HepG2 (cell line): ENCODE measurements around the gene BTBD17. TPM values are rescaled to one million over a fixed set of nuclear protein-coding genes. Genes with fewer than 3 reads are reported as not detected.

Experiments used
- ATAC-seq: fragments of 200-7000 bp; cut with Tn5 transposase; 3 replicates; pipeline ENCODE4 v1.9.1; 2020; ENCODE audit warnings: mild to moderate bottlenecking, moderate library complexity
- BruUV-seq: library from RNA; stranded (reverse); fragments of 400-500 nt; replicated peaks from 2 replicates; lab custom pipeline; 2021; lab: Mats Ljungman, UMichigan
- CTCF ChIA-PET: fragments of 300-600 bp; formaldehyde crosslinking; extraction: SDS; loops from one replicate; lab custom pipeline; 2021; ENCODE audit warnings: low total read pairs, inconsistent platforms, low intra/inter-chr PET ratio; lab: Yijun Ruan, JAX
- POLR2A ChIA-PET: fragments of 350-600 bp; sonication (Branson Sonifier 250); formaldehyde crosslinking; loops from one replicate; lab custom pipeline; 2020; ENCODE audit warnings: antibody characterized with exemption, inconsistent platforms; lab: Yijun Ruan, JAX
- DNase-seq: peaks from one replicate; pipeline ENCODE4 v3.0.0-alpha.2; 2015; ENCODE audit warnings: low spot score
- FAIRE-seq: peaks from 3 replicates; lab custom pipeline; 2011; peaks lifted over from hg19 to GRCh38; lab: Jason Lieb, UNC
- H2AFZ ChIP-seq: one replicate; pipeline ENCODE4 v1.6.1; 2011; ENCODE audit warnings: low read length, inconsistent platforms
- H3K27ac ChIP-seq: fragments of 300-600 bp; 3 replicates; pipeline ENCODE4 v1.8.0; 2011; ENCODE audit warnings: mixed run types, mild to moderate bottlenecking, mixed read lengths, low read length, inconsistent platforms; ENCODE audit not compliant: insufficient read depth; ENCODE audit errors: extremely low read length
- H3K27me3 ChIP-seq, 2 experiments: fragments of 200-600 bp in 1 of 2; 2 replicates in 1 of 2; 3 replicates in 1 of 2; pipeline versions ENCODE4 v1.6.0 to v1.8.0; 2011; ENCODE audit warnings: low read length in 2 of 2, mild to moderate bottlenecking in 2 of 2, moderate library complexity in 2 of 2, inconsistent platforms in 1 of 2; ENCODE audit not compliant: insufficient read depth in 2 of 2, control insufficient read depth in 1 of 2
- H3K36me3 ChIP-seq, 2 experiments: fragments of 200-600 bp in 1 of 2; replicated peaks in 1 of 2; 2 replicates in 1 of 2; 3 replicates in 1 of 2; pipeline versions ENCODE4 v1.5.1 to v1.8.0; 2011; ENCODE audit warnings: low read length in 2 of 2, inconsistent platforms in 1 of 2; ENCODE audit not compliant: insufficient read depth in 2 of 2, control insufficient read depth in 1 of 2
- H3K4me1 ChIP-seq: 2 replicates; pipeline ENCODE4 v1.5.1; 2012; ENCODE audit warnings: low read length, inconsistent platforms; ENCODE audit not compliant: insufficient read depth
- H3K4me2 ChIP-seq: 2 replicates; pipeline ENCODE4 v1.6.0; 2011; ENCODE audit warnings: low read depth, low read length, inconsistent platforms
- H3K4me3 ChIP-seq, 3 experiments: fragments of 200-600 bp in 1 of 3; sonication (generic), shearing (Covaris generic) in 1 of 3; replicated peaks in 1 of 3; 2 replicates each; pipeline ENCODE4 v1.5.1; 2011 to 2016; ENCODE audit warnings: low read length in 3 of 3, inconsistent platforms in 2 of 3, low read depth in 2 of 3, mild to moderate bottlenecking in 2 of 3, control low read depth in 1 of 3, mixed read lengths in 1 of 3; ENCODE audit not compliant: insufficient read depth in 1 of 3
- H3K79me2 ChIP-seq: one replicate; pipeline ENCODE4 v1.6.1; 2011; ENCODE audit warnings: low read length, inconsistent platforms; ENCODE audit not compliant: insufficient read depth
- H3K9ac ChIP-seq: 2 replicates; pipeline ENCODE4 v1.6.0; 2011; ENCODE audit warnings: mild to moderate bottlenecking, low read depth, low read length, inconsistent platforms; ENCODE audit not compliant: insufficient read depth
- H3K9me3 ChIP-seq: 2 replicates; pipeline ENCODE4 v1.5.1; 2012; ENCODE audit warnings: mild to moderate bottlenecking, low read length
- H4K20me1 ChIP-seq: 2 replicates; pipeline ENCODE4 v1.6.0; 2011; ENCODE audit warnings: inconsistent platforms, mild to moderate bottlenecking, low read length, moderate library complexity; ENCODE audit not compliant: insufficient read depth
- CREB1 ChIP-seq, 2 experiments: fragments of 450-650 bp in 1 of 2; IDR thresholded peaks; 2 replicates each; pipeline ENCODE4 v1.6.1; 2016 to 2017; ENCODE audit warnings: control low read depth in 1 of 2, mild to moderate bottlenecking in 1 of 2, missing compliant biosample characterization in 1 of 2, missing genetic modification characterization in 1 of 2
- ESRRA ChIP-seq: sonication (generic); formaldehyde crosslinking; IDR thresholded peaks from 2 replicates; pipeline ENCODE4 v1.5.1; 2020; ENCODE audit warnings: mild to moderate bottlenecking, low read depth, missing genetic modification reagents
- IRF2 ChIP-seq: IDR thresholded peaks from 2 replicates; pipeline ENCODE4 v1.6.1; 2018; ENCODE audit warnings: missing genetic modification reagents, missing compliant biosample characterization
- KAT8 ChIP-seq: IDR thresholded peaks from 2 replicates; pipeline ENCODE4 v1.6.1; 2016; ENCODE audit warnings: missing genetic modification reagents, missing compliant biosample characterization
- MAX ChIP-seq: IDR thresholded peaks from 2 replicates; pipeline ENCODE4 v1.6.1; 2012; ENCODE audit warnings: inconsistent platforms
- MED8 ChIP-seq: sonication (generic); formaldehyde crosslinking; IDR thresholded peaks from 2 replicates; pipeline ENCODE4 v1.8.1; 2023; ENCODE audit warnings: mild to moderate bottlenecking, missing genetic modification reagents; ENCODE audit not compliant: insufficient replicate concordance
- MNT ChIP-seq: fragments of 450-650 bp; IDR thresholded peaks from 2 replicates; pipeline ENCODE4 v1.6.1; 2016
- NAIF1 ChIP-seq: sonication (generic); formaldehyde crosslinking; IDR thresholded peaks from 2 replicates; pipeline ENCODE4 v1.5.0; 2020; ENCODE audit warnings: mild to moderate bottlenecking, missing genetic modification reagents, borderline replicate concordance
- POGZ ChIP-seq: sonication (generic); formaldehyde crosslinking; IDR thresholded peaks from 2 replicates; pipeline ENCODE4 v1.4.0; 2020; ENCODE audit warnings: mild to moderate bottlenecking, missing genetic modification reagents
- RFX3 ChIP-seq: IDR thresholded peaks from 2 replicates; pipeline ENCODE4 v1.6.1; 2016; ENCODE audit warnings: missing biosample characterization, missing genetic modification reagents
- STAG1 ChIP-seq: sonication (generic); formaldehyde crosslinking; IDR thresholded peaks from 2 replicates; pipeline ENCODE4 v1.4.0; 2020; ENCODE audit warnings: missing genetic modification reagents
- TBX2 ChIP-seq: sonication (generic); formaldehyde crosslinking; IDR thresholded peaks from 2 replicates; pipeline ENCODE4 v1.5.0; 2020; ENCODE audit warnings: missing genetic modification reagents, mild to moderate bottlenecking, borderline replicate concordance
- ZBTB43 ChIP-seq: sonication (generic); formaldehyde crosslinking; conservative IDR thresholded peaks from 2 replicates; pipeline ENCODE4 v1.4.0; 2020; ENCODE audit warnings: missing genetic modification reagents
- ZFAT ChIP-seq: sonication (generic); formaldehyde crosslinking; conservative IDR thresholded peaks from 2 replicates; pipeline ENCODE4 v1.8.1; 2023; ENCODE audit warnings: missing genetic modification reagents, inconsistent platforms
- ZHX1 ChIP-seq: sonication (generic); formaldehyde crosslinking; IDR thresholded peaks from 2 replicates; pipeline ENCODE4 v1.8.1; 2022; ENCODE audit warnings: low read depth, mild to moderate bottlenecking, missing genetic modification reagents
- ZNF354B ChIP-seq: sonication (generic); formaldehyde crosslinking; IDR thresholded peaks from 2 replicates; pipeline ENCODE4 v1.8.0; 2022; ENCODE audit warnings: mild to moderate bottlenecking, missing genetic modification reagents
- ZNF598 ChIP-seq: sonication (generic); formaldehyde crosslinking; IDR thresholded peaks from 2 replicates; pipeline ENCODE4 v1.5.1; 2020; ENCODE audit warnings: mild to moderate bottlenecking, missing genetic modification reagents, borderline replicate concordance
- ZNF672 ChIP-seq: sonication (generic); formaldehyde crosslinking; IDR thresholded peaks from 2 replicates; pipeline ENCODE4 v1.8.1; 2022; ENCODE audit warnings: missing genetic modification reagents
- ZNF75D ChIP-seq: sonication (generic); formaldehyde crosslinking; IDR thresholded peaks from 2 replicates; pipeline ENCODE4 v1.8.1; 2023; ENCODE audit warnings: missing genetic modification reagents, mild to moderate bottlenecking, borderline replicate concordance
- WGBS: methylation state at CpG from one replicate; pipeline ENCODE4 v1.1.6; 2017; ENCODE audit warnings: low lambda C conversion rate; 5-methylcytosine and 5-hydroxymethylcytosine counted together
- in situ Hi-C: cut with HindIII; loops from 2 replicates; pipeline ENCODE4 v1.10.0; 2017; ENCODE audit warnings: low pct_unique_long_range_greater_than_20kb; ENCODE audit not compliant: extremely low pct_ligation_motif_present
- intact Hi-C: fragments of 100-400 bp; cut with micrococcal nuclease; formaldehyde crosslinking; loops from one replicate; pipeline ENCODE4 v1.10.0; 2022; ENCODE audit not compliant: unreplicated experiment
- polyA plus RNA-seq, 8 experiments: library from polyadenylated mRNA; depleted of rRNA in 3 of 8; stranded (reverse) in 7 of 8; unstranded in 1 of 8; fragments of >200 nt; fragmentation: Illumina TruSeq in 4 of 8; extraction: Trizol in 4 of 8; gene quantifications; 2 replicates each; pipeline versions ENCODE4 v1.2.1 to v1.2.3, GENCODE V29; 2011 to 2016; ENCODE audit warnings: low read depth in 4 of 8, missing spikeins in 1 of 8, mixed read lengths in 1 of 8; ENCODE audit not compliant: insufficient read depth in 1 of 8
- total RNA-seq, 5 experiments: library from RNA; depleted of rRNA; stranded (reverse); fragments of >200 nt; fragmentation: Illumina TruSeq; extraction: Trizol; gene quantifications; 2 replicates each; pipeline ENCODE4 v1.2.3, GENCODE V29; 2016; ENCODE audit warnings: low read depth in 1 of 5

The BTBD17 gene
- total and polyA plus RNA-seq, 2 of the 13 experiments (the other 11 are each of a cell fraction or from before 2014, with no cell fraction given), result not detected

DNA sequence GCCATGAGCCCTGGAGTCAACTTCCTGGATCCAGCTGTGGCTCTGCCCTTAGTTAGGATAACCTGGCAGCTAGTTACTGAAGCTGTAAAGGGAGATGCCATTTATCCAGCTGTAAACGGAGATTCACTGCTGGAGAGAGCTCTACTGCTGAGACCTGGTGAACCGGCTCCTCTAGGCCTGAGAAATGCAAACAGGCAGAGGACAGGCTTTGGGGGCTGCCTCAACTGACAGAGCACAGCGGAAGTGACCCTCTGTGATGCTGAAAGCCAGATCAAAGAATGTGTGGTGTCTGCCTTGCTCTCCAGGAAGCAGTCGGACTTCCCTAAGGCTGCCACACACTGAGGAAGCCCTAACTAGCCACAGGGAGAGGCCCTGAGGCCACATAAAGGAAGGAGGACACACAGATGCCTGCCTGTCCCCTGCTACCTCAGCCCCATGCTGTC is 48.4 kb upstream of the BTBD17 start (continued):
- TF ChIP-seq STAG1 (CRISPR knock-in tag) (peak; percentile 35; the same call in 1 of the 2 replicates), RFX3 (CRISPR knock-in tag) (no peak), ESRRA (CRISPR knock-in tag) (no peak), ZBTB43 (CRISPR knock-in tag) (peak; percentile 22; the same call in 1 of the 2 replicates)

GRCh38 chr17:74408815-74409214 is 47.1 kb upstream of the BTBD17 start:
- ATAC-seq, result no peak
- ChIA-PET POLR2A (interaction anchor here (1.0 to 3.3 kb wide), 5 partner anchors 8 to 46 kb away, joined by 3 to 21 read pairs (median 8); partner anchors contain the start of gene GPRC5C), CTCF (interaction anchor here (1.7 to 2.6 kb wide), 3 partner anchors 25 to 49 kb away, joined by 8 to 43 read pairs (median 14); no protein-coding TSS in a partner anchor)
- no peak for TF ChIP-seq ZNF354B (CRISPR knock-in tag)
- no peak for TF ChIP-seq ZNF672
- no peak for TF ChIP-seq POGZ (CRISPR knock-in tag)
- no peak for TF ChIP-seq ZNF75D (CRISPR knock-in tag)
- TF ChIP-seq TBX2, result no peak
- TF ChIP-seq CREB1 (IDR thresholded peaks at IDR 0.05), result no peak
- no peak for TF ChIP-seq CREB1 (CRISPR knock-in tag; IDR thresholded peaks at IDR 0.05)
- no peak for TF ChIP-seq ZHX1
- no peak for TF ChIP-seq NAIF1 (CRISPR knock-in tag)
- no peak for TF ChIP-seq MNT
- TF ChIP-seq KAT8 (CRISPR knock-in tag), result no peak
- no peak for TF ChIP-seq ZFAT (CRISPR knock-in tag)
- no peak for TF ChIP-seq ZNF598
- TF ChIP-seq MED8 (CRISPR knock-in tag), result no peak
- TF ChIP-seq IRF2 (CRISPR knock-in tag), result no peak
- no peak for TF ChIP-seq MAX

More at GRCh38 chr17:74408815-74409214, 47.1 kb upstream of the BTBD17 start:
- intact Hi-C loops (loop anchor here (1.0 kb wide), 1 partner anchor 48 kb away; no protein-coding TSS in a partner anchor), in situ Hi-C loops (no loop called here)
- H3K4me3 ChIP-seq, result no peak overlapping the region
- no peaks in the 10 kb centered on the region for H4K20me1 ChIP-seq
- no peak overlapping the region for H2AFZ ChIP-seq
- FAIRE-seq, result no peak
- H3K9ac ChIP-seq, result no peak overlapping the region
- H3K9me3 ChIP-seq, result no peaks in the 10 kb centered on the region
- no peak overlapping the region for H3K4me2 ChIP-seq
- no TSS peak for BruUV-seq
- no peak for DNase-seq
- WGBS, result 61% methylated on average over 4 of the region's 4 CpGs
- no peaks in the 10 kb centered on the region for H3K79me2 ChIP-seq
- H3K4me1 ChIP-seq, result peaks cover 40% of the 10 kb centered on the region
- no peaks in the 10 kb centered on the region for H3K36me3 ChIP-seq
- peaks cover 7 to 28% of the 10 kb centered on the region in 2 experiments; a peak in 3 of 5 replicates for H3K27me3 ChIP-seq
- no peak overlapping the region for H3K27ac ChIP-seq
